ENCODE results near the gene SPEM3.

The SPEM3 gene

DNA sequence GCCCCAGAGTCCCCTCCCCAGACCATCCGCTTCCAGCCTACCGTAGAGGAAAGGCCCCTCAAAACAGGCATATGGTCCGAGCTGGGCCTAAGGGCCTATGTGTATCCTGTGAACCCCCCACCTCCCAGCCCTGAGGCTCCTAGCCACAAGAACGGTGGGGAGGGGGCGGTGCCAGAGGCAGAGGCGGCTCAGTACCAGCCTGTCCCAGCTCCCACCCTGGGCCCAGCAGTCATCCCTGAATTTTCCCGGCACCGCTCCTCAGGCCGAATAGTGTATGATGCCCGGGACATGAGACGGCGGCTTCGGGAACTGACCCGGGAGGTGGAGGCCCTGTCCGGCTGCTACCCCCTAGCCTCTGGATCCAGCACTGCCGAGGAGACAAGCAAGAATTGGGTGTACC, 7.5 kb upstream of the SPEM3 start:
- DNase-seq (ENCODE audit: low spot score) = no peak

DNA sequence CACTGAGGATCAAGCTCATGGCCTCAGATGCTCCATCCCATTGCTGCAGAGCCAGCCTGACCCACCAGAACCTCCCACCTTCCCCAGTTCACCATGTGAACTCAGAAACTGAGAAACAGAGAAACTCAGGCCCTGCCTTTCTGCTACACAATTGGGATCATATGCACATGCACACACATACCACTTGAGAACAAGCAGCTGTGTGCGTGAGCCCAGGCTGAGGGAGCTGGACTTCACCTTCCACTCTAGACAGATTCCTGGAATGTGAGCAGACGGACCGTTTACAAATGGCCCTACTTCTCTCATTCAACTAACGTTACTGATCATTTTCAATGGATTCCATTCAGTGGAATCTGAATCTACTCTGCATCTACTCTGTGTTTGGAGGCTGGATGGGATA, 5.0 kb upstream of the SPEM3 start:
- no peak for DNase-seq (ENCODE audit: low spot score)

DNA sequence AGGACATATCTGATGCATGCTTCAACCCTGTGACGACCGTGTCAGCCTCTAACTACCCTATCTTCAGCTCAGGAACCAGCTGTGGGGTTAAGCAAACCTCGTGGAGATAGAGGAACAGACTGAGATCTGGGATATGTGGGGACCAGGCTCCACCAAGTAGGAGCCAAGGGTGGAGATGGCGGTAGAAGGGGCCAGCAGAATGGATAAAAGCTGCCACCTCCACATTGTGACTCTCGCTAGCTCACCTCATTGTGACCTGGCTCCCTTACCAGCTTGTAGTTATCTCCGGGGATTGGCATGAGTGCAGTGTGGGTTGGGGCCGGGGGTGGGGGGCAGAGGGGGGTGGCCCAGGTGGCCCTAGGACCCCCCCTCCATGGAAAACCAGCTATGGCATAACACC, 3.3 kb upstream of the SPEM3 start, which contains the start of gene SPEM2:
Gene SPEM2 (plus strand): TSS at position 301 of the 400 bp plus-strand sequence. CDS start 73 bp downstream, at position 374.
- DNase-seq (ENCODE audit: low spot score) = no peak

DNA sequence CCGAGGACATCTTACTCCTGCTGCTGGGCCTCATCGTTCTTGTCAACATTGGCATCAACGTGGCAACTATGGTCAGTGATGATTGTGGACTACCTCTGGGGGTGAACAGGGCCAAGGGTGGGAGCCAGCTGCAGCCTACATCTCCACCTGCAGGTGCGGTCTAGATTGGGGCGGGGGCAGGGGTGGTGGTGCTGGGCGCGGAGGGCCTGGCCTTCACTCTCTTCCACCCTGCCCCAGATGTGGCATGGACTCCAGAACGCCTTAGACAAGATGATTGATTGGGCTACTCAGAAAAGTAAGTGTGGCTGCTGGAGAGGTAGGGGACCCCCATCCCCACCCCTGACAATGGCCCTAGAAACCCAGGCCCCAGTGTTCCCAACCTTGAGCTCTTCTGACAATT, 2.9 kb upstream of the SPEM3 start:
- DNase-seq (ENCODE audit: low spot score) = no peak

DNA sequence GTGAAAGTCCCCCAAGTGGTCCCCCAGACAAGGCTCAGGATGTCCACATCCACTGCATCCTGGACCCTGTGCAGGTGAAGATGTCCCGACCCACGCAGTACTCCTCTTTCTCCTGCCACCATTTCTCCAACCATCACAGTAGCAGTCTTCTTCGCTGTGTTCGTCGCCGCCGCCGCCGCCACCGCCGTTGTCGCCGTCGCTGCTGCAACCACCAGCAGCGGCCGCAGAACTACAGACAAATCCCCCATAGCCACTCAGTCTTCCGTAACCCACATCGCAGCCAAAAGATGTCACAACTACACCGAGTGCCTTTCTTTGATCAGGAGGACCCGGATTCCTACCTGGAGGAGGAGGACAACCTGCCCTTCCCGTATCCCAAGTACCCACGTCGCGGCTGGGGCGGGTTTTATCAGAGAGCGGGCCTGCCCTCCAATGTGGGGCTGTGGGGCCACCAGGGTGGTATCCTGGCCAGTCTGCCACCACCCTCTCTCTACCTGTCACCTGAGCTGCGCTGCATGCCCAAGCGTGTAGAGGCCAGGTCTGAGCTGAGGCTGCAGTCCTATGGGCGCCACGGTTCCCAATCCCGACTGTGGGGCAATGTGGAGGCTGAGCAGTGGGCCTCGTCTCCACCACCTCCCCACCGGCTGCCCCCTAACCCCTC, 2.3 kb upstream of the SPEM3 start:
- DNase-seq (ENCODE audit: low spot score) = no peak

DNA sequence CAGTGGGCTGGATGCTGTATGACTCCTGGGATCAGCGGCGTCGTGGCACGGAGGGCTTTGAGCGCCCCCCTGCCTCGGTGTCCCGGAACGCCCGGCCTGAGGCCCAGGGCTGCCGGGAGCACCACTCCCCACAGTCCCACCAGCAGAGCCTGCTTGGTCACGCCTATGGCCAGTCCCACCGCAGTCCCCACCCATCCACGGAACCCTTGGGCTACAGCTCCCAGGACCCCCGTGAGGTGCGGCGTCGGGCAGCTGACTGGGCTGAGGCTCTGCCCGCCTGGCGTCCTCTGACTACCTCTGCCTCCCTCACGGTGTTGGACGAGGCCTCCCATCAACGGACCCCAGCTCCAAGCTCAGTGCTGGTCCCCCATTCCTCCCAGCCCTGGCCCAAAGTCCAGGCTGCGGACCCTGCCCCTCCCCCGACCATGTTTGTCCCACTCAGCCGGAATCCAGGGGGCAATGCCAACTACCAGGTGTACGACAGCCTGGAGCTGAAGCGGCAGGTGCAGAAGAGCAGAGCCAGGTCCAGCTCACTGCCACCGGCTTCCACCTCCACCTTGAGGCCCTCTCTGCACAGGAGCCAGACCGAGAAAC, 1.7 kb upstream of the SPEM3 start:
- DNase-seq (ENCODE audit: low spot score) = no peak

DNA sequence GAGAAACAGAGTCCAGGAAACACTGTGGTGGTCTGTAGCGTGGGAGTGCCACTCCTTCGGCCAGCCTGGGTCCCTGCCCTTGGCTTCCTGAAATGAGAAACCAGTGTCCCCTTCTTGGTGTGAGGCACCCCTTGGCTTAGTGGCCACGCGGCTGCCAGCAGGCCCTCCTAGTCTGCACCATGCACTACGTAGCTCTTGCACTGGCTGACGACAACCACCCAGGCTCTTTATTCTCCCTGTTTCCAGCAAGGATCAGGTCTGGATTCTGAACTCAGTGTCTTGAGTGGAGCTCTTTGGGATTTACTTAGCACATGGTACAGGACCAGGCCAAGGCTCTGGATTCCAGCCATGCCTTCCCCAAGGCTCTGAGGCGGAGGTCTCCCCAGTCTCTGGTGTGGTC, 1.1 kb upstream of the SPEM3 start:
- DNase-seq (ENCODE audit: low spot score) = no peak

DNA sequence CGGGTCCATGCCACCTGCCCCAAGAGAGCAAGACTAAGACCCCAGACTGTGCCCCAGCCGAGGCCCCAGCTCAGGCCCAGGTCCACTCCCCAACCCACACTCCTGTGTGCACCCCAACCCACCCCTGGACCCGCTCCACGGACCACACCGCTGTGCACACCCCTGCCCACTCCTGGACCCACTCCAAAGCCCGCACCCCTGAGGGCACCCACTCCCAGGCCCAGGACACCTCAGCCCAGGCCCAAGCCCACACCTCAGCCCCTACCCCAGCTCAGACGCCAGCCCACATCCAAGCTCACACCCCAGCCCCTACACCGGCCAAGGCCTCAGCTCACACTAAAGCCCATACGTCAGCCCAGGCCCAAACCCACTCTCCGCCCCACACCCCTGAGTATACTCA, 1.1 kb downstream of the SPEM3 start:
- no peak for DNase-seq (ENCODE audit: low spot score)

DNA sequence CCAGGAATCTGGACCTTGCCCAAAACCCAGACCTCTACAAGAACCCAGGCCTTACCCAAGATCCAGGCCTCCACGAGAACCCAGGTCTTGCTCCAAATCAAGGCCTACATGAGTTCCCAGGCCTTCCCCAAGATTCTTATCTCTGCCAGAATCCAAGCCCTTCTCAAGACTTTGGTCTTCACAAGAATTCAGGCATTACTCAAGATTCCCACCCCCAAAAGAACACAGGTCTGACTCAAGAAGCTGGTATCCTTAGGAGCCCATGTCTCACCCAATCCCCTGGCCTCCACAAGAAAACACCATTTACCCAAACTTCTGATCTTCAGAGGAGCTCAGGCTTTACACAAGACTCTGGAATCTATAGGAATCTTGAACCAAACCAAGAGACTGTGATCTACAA, 2.6 kb downstream of the SPEM3 start:
- DNase-seq (ENCODE audit: low spot score) = no peak

DNA sequence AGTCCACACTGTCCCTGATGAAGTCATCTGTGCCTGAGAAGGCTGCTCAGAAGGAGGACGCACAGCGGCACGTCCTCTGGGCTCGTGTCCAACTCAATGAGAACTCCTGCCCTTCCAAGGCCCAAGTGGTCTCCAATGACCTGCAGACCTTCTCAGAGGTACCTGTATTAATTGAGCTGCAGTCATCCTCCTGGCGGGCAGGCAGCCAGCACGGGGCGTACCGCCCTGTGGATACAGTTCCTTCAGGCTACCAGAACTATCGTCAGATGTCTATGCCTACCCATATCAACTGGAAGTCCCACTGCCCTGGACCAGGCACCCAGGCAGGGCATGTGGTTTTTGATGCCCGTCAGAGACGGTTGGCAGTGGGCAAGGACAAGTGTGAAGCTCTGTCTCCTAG, 3.6 kb downstream of the SPEM3 start:
- DNase-seq (ENCODE audit: low spot score) = no peak

DNA sequence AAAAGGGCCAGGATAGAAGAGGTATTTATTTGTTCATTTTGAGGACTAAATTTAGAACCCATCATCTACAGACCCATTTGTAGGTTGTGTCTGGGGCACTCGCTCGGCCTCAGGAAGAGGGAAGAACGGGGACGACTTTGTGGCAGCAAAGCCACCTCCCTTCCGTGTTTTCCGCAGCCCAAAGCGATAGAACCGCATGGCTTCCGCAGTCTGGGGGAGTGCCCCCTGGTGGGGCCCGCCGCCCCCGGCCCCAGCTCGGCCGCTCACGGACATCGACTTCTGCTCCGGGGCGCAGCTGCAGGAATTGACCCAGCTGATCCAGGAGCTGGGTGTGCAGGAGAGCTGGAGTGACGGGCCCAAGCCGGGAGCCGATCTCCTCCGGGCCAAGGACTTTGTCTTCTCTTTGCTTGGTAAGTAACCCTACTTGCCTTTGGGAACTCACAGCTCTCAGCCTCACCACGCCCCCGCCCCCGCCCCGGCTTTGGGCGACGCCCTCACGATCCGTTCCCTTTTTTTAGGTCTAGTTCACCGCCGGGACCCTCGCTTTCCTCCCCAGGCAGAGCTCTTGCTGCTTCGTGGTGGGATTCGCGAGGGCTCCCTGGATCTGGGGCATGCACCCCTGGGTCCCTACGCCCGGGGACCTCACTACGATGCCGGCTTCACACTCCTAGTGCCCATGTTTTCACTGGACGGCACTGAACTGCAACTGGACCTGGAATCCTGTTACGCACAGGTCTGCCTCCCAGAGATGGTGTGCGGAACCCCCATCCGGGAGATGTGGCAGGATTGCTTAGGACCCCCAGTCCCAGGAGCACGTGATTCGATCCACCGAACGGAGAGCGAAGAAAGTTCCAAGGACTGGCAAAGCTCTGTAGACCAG, 7.3 kb downstream of the SPEM3 start:
- DNase-seq (ENCODE audit: low spot score) = no peak

DNA sequence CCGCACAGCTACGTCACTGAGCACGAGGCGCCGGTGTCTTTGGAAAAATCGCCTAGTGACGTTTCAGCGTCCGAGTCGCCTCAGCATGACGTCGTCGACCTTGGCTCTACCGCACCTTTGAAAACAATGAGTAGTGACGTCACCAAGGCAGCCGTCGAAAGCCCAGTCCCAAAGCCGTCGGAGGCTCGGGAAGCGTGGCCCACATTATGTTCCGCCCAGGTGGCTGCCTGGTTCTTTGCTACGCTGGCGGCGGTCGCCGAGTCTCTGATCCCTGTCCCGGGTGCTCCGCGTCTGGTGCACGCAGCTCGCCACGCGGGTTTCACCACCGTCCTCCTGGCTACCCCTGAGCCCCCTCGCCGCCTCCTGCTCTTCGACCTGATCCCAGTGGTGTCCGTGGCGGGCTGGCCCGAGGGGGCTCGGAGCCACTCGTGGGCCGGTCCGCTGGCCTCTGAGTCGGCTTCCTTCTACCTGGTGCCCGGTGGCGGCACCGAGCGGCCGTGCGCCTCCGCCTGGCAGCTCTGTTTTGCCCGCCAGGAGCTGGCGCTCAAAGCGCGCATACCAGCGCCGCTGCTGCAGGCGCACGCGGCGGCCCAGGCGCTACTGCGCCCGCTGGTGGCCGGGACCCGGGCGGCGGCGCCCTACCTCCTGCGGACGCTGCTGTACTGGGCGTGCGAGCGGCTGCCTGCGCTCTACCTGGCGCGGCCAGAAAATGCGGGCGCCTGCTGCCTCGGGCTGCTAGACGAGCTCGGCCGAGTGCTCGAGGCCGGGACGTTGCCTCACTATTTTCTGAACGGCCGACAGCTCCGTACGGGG, 8.1 kb downstream of the SPEM3 start:
- peak; percentile 78 for DNase-seq (ENCODE audit: low spot score)

DNA sequence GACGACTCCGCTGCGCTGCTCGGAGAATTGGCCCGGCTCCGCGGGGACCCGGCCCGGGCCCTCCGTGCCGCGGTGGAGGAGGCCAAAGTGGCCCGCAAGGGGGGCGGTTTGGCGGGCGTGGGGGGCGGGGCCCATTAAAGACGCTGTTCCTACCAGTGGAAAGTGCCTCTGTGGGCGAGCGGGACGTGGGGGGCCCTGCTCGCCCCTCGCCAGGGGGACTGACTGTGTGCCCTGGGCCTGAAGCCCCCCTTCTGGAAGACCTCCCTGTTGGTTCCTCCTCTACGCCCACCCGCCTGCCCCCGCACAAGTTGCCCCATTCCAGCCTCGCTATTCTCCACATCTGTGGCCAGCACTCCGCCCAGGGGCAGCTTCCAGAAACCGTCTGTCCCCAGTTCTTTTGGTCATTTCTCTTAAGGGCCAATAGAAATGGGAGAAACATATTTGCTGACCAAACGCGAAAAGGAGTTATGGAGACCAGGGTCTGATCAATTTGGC, 8.8 kb downstream of the SPEM3 start:
- DNase-seq (ENCODE audit: low spot score) = no peak

DNA sequence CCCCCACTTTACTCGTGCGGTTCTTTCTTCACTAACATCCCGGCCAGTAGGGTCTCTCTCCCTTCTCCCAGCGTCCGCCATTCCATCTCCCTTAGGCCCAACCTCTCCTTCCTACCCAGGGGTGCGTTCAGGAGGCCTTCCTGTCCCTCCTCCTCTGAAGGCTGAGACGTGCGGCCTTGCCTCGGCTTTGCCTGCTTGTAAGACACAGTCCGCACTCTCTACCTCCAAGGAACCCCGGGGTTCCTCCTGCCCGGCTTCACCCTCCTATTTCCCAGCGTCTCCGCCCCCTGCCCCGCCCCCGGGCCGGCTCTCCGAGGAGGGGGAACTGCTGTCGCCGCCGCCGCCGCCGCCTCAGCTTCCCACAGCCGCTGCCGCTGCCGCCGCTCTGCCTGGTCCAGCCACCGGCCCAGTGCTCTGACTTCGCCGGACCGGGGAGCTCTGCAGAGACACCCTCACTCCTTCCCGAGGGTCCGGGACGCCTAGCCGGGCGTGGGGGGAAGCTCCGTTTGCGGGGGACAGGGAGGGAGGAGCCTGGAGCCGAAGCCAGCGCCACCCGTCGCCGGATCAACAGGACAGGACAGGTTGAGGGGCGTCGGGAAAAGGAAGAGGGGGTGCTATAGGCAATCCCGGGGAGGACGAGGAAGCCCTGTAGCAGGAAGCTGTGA, 9.4 kb downstream of the SPEM3 start:
- DNase-seq (ENCODE audit: low spot score) = no peak

DNA sequence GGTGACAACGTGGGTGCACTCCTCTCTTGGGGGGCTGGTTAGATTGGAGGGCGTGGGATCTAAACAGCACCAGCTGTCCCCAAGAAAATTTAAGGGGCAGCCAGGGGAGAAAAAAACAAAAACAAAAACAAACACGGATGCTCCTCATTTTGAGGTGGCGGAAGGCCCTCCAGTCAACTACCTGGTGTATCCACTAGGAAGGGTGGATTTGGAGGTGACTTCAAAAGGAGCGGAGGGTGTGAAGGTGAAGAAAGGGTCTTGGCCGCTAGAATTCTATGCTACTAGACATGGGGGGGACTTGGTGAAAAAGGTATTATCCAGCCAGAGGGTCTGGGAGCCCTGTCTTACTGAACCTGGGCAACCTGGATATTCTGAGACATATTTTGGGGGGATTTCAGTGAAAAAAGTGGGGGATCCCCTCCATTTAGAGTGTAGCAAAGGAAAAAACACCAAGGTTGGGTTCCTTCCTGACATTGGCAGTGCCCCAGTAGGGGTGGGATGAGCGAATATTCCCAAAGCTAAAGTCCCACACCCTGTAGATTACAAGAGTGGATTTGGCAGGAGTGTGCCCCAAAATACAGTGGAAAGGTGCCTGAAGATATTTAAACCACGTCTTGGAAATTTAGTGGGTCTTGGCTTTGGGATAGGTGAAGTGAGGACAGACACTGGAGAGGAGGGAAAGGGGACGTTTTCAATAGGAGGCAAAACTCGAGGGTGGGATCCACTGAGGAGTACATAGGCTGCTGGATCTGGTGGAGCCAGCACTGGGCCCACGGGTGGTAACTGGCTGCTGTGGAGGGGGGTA, 10.2 kb downstream of the SPEM3 start:
- no peak for DNase-seq (ENCODE audit: low spot score)

DNA sequence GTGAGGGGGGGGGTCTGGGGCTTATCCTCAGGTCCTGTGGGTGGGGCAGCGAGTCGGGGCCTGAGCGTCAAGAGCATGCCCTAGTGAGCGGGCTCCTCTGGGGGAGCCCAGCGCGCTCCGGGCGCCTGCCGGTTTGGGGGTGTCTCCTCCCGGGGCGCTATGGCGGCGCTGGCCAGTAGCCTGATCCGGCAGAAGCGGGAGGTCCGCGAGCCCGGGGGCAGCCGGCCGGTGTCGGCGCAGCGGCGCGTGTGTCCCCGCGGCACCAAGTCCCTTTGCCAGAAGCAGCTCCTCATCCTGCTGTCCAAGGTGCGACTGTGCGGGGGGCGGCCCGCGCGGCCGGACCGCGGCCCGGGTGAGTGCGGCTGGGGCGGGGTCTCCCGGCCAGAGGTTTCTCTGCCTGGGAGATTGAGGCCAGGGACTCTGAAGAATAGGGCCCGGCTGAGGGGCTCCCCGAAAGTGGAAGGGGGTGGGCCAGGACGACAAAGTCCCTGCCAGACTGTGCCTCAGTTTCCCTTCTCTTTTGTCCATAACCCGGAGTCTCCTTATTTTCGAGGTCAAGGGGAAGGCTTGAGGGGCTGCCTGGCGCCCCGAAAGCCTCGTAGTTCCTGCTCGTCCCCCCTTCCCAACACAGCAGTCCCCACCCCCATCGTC, 10.9 kb downstream of the SPEM3 start, which contains the start of gene FGF11:
Gene FGF11 (plus strand): TSS at position 51 of the 651 bp plus-strand sequence. CDS start 109 bp downstream, at position 160.
- no peak for DNase-seq (ENCODE audit: low spot score)

DNA sequence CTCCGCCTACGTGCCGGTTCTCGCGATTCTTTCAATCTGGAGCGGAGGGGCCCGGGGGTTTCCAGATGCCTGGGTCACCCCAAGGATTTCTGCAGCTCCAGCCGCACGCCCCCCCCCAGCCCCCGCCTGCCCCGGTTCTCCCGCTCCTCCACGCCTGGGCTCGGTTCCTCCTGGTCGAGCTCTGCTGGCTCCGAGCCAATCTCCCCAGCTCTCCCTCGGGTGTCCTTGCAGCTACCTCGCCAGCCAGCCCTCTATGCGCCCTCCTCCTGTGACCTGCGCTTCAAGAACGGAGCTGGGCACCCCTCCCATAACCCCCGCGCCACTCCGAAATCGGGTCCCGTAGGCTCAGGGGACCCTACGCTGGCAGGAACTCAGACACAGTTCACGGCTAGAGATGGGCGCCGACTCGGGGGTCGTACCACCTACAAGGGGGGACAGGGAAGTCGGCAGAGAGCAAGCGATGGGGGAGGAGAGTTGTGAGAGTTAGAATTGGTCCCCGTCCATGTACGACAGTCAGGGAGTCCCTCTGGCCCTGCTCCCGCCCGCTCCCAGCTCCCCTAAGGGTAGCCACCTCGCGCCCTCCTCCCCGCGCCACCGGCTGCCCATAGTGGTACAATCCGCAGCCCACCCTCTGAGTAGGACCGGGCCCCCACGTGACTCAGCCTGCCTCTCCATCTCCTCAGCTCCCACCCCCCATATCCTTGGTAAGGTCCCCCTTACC, 11.6 kb downstream of the SPEM3 start:
- no peak for DNase-seq (ENCODE audit: low spot score)

DNA sequence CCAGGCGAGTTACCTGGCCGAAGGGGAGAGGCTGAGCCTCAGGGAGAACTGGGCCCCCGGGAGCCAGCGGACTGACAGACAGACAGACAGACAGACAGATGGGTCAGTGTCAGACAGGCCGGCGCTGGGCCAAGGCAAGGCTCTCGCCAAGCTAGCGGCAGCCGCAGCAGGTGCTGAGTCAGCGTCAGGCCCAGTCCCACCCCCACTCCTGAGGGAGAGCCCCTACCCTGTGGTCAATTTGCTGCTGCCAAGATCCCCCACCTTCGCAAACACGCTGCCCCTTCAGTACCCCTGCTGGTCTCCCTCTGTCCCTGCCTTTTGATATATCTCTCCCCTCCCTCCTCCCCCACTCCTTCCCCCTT, 12.2 kb downstream of the SPEM3 start:
- DNase-seq (ENCODE audit: low spot score) = no peak

DNA sequence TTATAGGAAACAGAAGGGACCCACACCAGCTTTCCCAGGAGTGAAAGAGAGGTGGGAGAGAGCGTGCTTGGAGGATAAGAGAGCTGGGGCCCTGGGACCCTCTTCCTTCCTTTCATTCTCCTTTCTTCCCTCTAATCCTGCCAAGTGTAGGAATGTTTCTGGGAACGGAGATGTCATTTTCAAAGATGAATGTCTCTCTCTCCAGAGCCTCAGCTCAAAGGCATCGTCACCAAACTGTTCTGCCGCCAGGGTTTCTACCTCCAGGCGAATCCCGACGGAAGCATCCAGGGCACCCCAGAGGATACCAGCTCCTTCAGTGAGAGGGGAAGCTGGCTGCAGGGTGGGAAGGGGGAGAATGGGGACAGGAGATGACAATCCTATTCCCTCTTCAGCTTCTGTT, 12.6 kb downstream of the SPEM3 start:
- no peak for DNase-seq (ENCODE audit: low spot score)
